ENCODE results near the gene MSANTD2.
A peak's percentile ranks its signal among the peaks of the same experiment; 100 is the strongest.

Gene MSANTD2

GRCh38 chr11:124762105-124762623 lies 38.0 kb downstream of the MSANTD2 start, which contains the start of gene ESAM:
Gene ESAM, minus strand, starts transcription at chr11:124762290. Its CDS starts 136 bp downstream, at chr11:124762154.
- Mint-ChIP-seq H3K27ac (ENCODE audit: low read depth) (peak within 1 kb of the TSS; percentile 75), H3K36me3 (ENCODE audit: insufficient read depth) (peaks cover 14% of the 10 kb centered on the region), H3K9me3 (no peaks in the 10 kb centered on the region), H3K4me3 (peak within 1 kb of the TSS; percentile 88), H3K4me1 (peaks cover 18% of the 10 kb centered on the region), H3K27me3 (peaks cover 56% of the 10 kb centered on the region)
- ATAC-seq (replicated peaks; ENCODE audit: extremely low read depth, poor library complexity, severe bottlenecking), result peak; percentile 73
- DNase-seq (ENCODE audit: low spot score in 2 of 2), result no peak

DNA sequence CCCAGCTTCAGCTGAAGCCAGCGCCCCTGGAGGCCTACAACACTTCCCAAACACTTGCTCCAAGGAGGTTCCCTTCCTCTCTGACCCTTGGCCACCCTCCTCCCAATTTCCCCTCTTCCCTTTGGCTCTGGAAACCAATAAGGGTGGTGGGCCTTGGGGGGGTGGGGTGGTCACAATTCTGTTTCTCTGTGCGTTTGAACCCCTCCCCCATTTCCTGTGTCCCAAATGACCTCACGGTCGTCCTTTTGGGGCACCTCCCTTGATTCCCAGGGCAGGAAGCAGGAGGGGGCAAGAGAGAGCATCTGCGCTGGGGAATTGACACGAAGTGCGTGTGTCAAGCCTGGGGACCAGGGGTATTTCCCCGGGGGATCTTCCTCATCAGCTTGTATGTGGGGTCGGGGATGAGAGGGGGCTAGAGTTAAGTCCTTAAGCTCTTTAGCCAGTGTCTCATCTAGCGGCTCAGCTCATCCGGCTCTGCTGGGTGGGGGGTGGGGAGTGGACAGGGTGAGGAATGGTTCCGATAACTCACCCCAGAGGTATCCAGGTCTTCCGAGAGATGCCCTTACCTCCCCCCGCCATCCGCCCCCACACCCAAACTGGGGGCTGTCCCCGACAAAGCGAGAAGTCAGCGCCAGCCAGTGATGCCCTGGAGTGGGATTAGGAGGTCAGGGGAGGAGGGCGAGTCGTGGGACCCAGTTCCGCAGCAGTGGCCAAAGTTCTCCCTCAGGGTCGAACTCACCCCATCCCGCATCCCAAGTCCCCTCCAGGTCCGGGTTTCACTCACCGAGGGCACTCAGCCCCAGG lies 38.7 kb downstream of the MSANTD2 start:
- DNase-seq (ENCODE audit: low spot score in 2 of 2), result no peak
- Mint-ChIP-seq H3K27me3 (peaks cover 63% of the 10 kb centered on the region), H3K27ac (ENCODE audit: low read depth) (no peak overlapping the region), H3K9me3 (no peaks in the 10 kb centered on the region), H3K36me3 (ENCODE audit: insufficient read depth) (peaks cover 14% of the 10 kb centered on the region), H3K4me1 (peaks cover 18% of the 10 kb centered on the region), H3K4me3 (peak overlapping the region; percentile 88)
- ATAC-seq (replicated peaks; ENCODE audit: extremely low read depth, poor library complexity, severe bottlenecking), result no peak

DNA sequence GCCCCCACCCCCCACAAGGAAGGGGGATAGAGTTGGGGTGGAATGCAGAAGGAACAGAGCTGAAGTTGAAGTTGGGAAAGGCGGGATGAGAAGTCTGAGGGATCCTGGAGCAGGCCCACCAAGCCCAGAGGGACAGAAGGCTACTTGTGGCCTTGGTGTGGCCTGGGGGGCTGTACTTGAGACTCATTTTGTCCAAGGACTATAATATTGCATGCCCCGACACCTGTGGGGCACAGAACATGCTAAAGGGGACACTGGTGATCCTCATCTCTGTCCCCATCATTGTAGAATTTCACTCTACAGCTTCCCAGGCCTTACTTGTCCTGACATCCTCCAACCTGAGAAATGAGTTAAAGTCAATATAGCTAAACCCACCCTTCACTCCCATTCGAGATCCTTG lies 39.4 kb downstream of the MSANTD2 start:
- Mint-ChIP-seq H3K4me1 (peaks cover 18% of the 10 kb centered on the region), H3K4me3 (no peak overlapping the region), H3K36me3 (ENCODE audit: insufficient read depth) (peaks cover 12% of the 10 kb centered on the region), H3K27me3 (peaks cover 70% of the 10 kb centered on the region), H3K27ac (ENCODE audit: low read depth) (no peak overlapping the region), H3K9me3 (no peaks in the 10 kb centered on the region)
- DNase-seq (ENCODE audit: low spot score in 2 of 2) (no peak), ATAC-seq (replicated peaks; ENCODE audit: extremely low read depth, poor library complexity, severe bottlenecking) (no peak)

DNA sequence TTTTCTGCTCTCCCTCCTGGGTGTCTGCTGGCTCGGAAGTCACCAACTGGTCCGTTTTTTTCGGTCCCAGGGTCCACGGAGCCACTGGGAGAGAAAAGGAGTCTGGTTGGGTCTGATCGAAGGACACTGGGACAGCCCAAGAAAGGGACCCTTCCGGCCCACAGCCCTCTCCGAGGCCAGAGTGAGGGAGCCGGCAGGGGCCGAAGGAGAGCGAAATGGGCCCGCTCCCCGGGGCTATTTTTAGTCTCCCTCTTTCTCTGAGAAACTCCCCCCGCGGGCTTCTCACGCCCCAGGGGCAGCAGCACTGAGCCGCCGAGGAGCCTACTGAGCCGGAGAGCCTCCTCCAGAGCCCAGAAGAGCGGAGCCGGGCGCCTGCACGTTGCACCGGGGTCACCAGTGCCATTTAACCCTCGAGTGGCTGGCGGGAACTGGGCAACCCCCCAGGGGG lies 40.0 kb downstream of the MSANTD2 start:
- DNase-seq (ENCODE audit: low spot score in 2 of 2) (no peak), ATAC-seq (replicated peaks; ENCODE audit: extremely low read depth, poor library complexity, severe bottlenecking) (no peak)
- peaks cover 71% of the 10 kb centered on the region for H3K27me3 Mint-ChIP-seq
- H3K4me1 Mint-ChIP-seq, result peaks cover 18% of the 10 kb centered on the region
- H3K27ac Mint-ChIP-seq (ENCODE audit: low read depth), result no peak overlapping the region
- peaks cover 10% of the 10 kb centered on the region for H3K36me3 Mint-ChIP-seq (ENCODE audit: insufficient read depth)
- H3K4me3 Mint-ChIP-seq, result peak overlapping the region; percentile 37
- H3K9me3 Mint-ChIP-seq, result no peaks in the 10 kb centered on the region

- H3K9me3 Mint-ChIP-seq, result no peaks in the 10 kb centered on the region
- DNase-seq (ENCODE audit: low spot score in 2 of 2) (no peak), ATAC-seq (replicated peaks; ENCODE audit: extremely low read depth, poor library complexity, severe bottlenecking) (no peak)
- peaks cover 18% of the 10 kb centered on the region for H3K4me1 Mint-ChIP-seq
- H3K27ac Mint-ChIP-seq (ENCODE audit: low read depth), result no peak overlapping the region
- H3K27me3 Mint-ChIP-seq, result peaks cover 76% of the 10 kb centered on the region
- peak overlapping the region; percentile 37 for H3K4me3 Mint-ChIP-seq
- H3K36me3 Mint-ChIP-seq (ENCODE audit: insufficient read depth), result peaks cover 9% of the 10 kb centered on the region
Observed at GRCh38 chr11:124759266-124760204, 40.7 kb downstream of the MSANTD2 start.

DNA sequence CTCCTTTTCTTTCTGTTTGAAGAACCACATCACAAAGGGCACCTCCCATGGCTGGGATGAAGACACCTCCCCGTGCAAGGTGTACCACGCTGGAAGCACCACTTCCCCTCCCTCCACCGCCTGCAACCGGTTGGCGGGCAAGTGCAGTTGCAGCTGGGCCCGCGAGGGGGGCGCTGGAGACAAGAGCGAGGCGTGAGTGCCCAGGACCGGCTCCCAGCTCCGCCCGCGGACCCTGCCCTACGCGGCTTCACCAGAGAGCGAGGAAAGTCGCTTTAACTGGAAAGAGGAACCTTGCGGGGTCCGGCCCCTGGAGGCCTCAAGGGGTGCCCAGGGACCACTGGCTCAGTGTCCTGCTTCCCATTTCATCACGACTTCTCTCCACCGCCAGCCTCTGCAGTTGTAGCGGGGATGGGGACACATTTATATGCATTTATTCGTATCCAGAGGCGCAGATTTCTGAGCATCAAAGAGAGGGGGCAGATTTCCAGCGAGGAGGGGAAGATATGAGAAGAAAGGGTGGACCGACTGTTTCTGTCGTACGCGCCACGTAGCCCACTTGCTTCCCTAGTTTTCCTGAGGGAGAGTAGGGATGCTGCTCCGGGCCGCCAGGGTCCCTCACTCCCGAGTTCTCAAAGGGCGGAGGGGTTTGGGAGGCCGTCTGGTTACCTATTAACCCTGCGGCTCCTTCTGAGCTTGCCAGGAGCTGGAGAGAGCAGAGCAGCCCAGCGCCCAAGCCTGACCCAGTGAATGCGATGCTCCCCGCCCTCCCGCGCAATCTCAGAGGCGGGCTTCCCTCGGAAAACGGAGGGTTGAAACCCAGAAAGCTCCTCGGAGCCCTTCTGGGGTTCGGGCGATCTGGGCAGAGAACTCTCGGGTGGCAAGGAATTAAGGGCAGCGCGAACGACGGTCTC lies 41.6 kb downstream of the MSANTD2 start:
- H3K4me1 Mint-ChIP-seq, result peaks cover 15% of the 10 kb centered on the region
- ATAC-seq (replicated peaks; ENCODE audit: extremely low read depth, poor library complexity, severe bottlenecking) (peak; percentile 63), DNase-seq (ENCODE audit: low spot score in 2 of 2) (peak; percentile 49 to 53)
- H3K4me3 Mint-ChIP-seq, result peak overlapping the region; percentile 42
- no peaks in the 10 kb centered on the region for H3K9me3 Mint-ChIP-seq
- no peak overlapping the region for H3K27ac Mint-ChIP-seq (ENCODE audit: low read depth)
- H3K27me3 Mint-ChIP-seq, result peaks cover 81% of the 10 kb centered on the region
- peaks cover 6% of the 10 kb centered on the region for H3K36me3 Mint-ChIP-seq (ENCODE audit: insufficient read depth)

- peaks cover 4% of the 10 kb centered on the region for H3K36me3 Mint-ChIP-seq (ENCODE audit: insufficient read depth)
- DNase-seq (ENCODE audit: low spot score in 2 of 2) (no peak), ATAC-seq (replicated peaks; ENCODE audit: extremely low read depth, poor library complexity, severe bottlenecking) (no peak)
- no peaks in the 10 kb centered on the region for H3K9me3 Mint-ChIP-seq
- peaks cover 72% of the 10 kb centered on the region for H3K27me3 Mint-ChIP-seq
- H3K27ac Mint-ChIP-seq (ENCODE audit: low read depth), result no peak overlapping the region
- H3K4me3 Mint-ChIP-seq, result no peak overlapping the region
- H3K4me1 Mint-ChIP-seq, result peaks cover 7% of the 10 kb centered on the region
Observed at GRCh38 chr11:124757320-124757719, 42.9 kb downstream of the MSANTD2 start.

GRCh38 chr11:124756753-124757227 lies 43.4 kb downstream of the MSANTD2 start:
- peaks cover 7% of the 10 kb centered on the region for H3K4me1 Mint-ChIP-seq
- ATAC-seq (replicated peaks; ENCODE audit: extremely low read depth, poor library complexity, severe bottlenecking), result no peak
- H3K27me3 Mint-ChIP-seq, result peaks cover 71% of the 10 kb centered on the region
- no peak overlapping the region for H3K27ac Mint-ChIP-seq (ENCODE audit: low read depth)
- peaks cover 4% of the 10 kb centered on the region for H3K36me3 Mint-ChIP-seq (ENCODE audit: insufficient read depth)
- no peaks in the 10 kb centered on the region for H3K9me3 Mint-ChIP-seq
- no peak overlapping the region for H3K4me3 Mint-ChIP-seq
- DNase-seq (ENCODE audit: low spot score in 2 of 2), result no peak

DNA sequence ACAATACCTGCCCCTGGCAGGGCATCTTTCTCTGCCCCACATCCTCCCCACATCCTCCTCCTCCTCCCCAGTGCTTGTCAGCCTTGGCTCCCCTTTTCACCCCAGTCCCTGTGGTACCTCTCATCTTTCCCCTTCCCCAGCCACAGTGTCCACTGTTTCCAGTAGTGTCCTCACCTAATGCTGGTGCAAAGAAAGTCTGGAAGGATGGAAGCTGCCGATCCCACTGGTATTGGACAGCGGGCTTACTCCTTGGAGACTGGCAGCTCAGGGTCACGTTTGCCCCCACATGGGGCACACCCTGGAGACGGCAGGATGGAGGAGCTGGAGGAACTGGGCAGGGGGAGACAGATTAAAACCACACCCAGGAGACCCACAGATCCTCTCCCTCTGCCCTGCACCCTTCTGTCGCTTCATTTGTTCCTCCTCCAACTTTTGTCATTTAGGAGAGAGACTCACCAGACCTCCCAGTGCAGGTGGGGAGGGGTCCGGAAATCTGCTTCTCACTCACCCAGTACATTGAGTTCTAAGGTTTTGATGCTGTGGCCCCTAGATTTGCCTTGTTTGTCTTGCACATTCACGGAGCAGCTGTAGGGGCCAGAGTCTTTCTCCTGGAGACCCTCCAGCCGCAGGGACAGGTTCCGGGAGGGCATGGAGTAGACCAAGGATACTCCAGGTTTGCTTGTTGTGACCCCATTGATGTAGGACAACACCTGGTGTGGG lies 44.0 kb downstream of the MSANTD2 start:
- no peak for DNase-seq (ENCODE audit: low spot score in 2 of 2)
- peaks cover 1% of the 10 kb centered on the region for H3K4me1 Mint-ChIP-seq

DNA sequence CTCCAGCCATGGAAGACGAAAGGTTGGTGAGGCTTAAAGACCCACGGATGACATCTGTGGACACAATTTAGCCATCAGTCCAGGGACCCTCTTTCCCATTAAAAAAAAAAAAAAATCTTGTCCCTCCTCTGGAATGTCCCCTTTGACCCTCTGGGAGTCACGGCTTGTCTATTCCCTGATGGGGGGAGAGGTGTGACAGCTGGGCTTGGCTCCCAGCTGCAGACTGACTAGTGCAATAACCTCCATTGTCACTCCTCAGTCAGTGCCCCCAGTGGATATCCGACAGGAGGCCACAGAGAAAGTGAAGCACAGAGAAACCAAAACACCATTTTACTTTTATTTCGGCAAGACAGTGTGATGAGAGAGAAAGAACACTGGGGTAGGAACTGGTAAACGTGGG lies 45.5 kb downstream of the MSANTD2 start:
- DNase-seq (ENCODE audit: low spot score in 2 of 2) (no peak), ATAC-seq (replicated peaks; ENCODE audit: extremely low read depth, poor library complexity, severe bottlenecking) (no peak)
- H3K9me3 Mint-ChIP-seq, result no peaks in the 10 kb centered on the region
- H3K27ac Mint-ChIP-seq (ENCODE audit: low read depth), result no peak overlapping the region
- peaks cover 2% of the 10 kb centered on the region for H3K36me3 Mint-ChIP-seq (ENCODE audit: insufficient read depth)
- no peak overlapping the region for H3K4me3 Mint-ChIP-seq
- no peaks in the 10 kb centered on the region for H3K4me1 Mint-ChIP-seq
- peaks cover 59% of the 10 kb centered on the region for H3K27me3 Mint-ChIP-seq

More for the DNA sequence above, 44.0 kb downstream of the MSANTD2 start:
- no peaks in the 10 kb centered on the region for H3K9me3 Mint-ChIP-seq
- H3K36me3 Mint-ChIP-seq (ENCODE audit: insufficient read depth), result peaks cover 2% of the 10 kb centered on the region
- H3K4me3 Mint-ChIP-seq, result no peak overlapping the region
- H3K27ac Mint-ChIP-seq (ENCODE audit: low read depth), result no peak overlapping the region
- H3K27me3 Mint-ChIP-seq, result peaks cover 67% of the 10 kb centered on the region
- ATAC-seq (replicated peaks; ENCODE audit: extremely low read depth, poor library complexity, severe bottlenecking), result no peak

GRCh38 chr11:124754309-124754708 lies 45.9 kb downstream of the MSANTD2 start:
- no peaks in the 10 kb centered on the region for H3K9me3 Mint-ChIP-seq
- no peak for DNase-seq (ENCODE audit: low spot score in 2 of 2)
- no peak for ATAC-seq (replicated peaks; ENCODE audit: extremely low read depth, poor library complexity, severe bottlenecking)
- peaks cover 55% of the 10 kb centered on the region for H3K27me3 Mint-ChIP-seq
- H3K27ac Mint-ChIP-seq (ENCODE audit: low read depth), result no peak overlapping the region
- H3K36me3 Mint-ChIP-seq (ENCODE audit: insufficient read depth), result peaks cover 2% of the 10 kb centered on the region
- no peak overlapping the region for H3K4me3 Mint-ChIP-seq
- H3K4me1 Mint-ChIP-seq, result no peaks in the 10 kb centered on the region
